Hippocampal formation (tissue), 2 donors: ENCODE results near the gene DCAF8.

Experiments
- DNase-seq, 2 donors: peaks; one replicate each; lab custom pipeline; 2025; lab: John Stamatoyannopoulos, UW

The DCAF8 gene

DNA sequence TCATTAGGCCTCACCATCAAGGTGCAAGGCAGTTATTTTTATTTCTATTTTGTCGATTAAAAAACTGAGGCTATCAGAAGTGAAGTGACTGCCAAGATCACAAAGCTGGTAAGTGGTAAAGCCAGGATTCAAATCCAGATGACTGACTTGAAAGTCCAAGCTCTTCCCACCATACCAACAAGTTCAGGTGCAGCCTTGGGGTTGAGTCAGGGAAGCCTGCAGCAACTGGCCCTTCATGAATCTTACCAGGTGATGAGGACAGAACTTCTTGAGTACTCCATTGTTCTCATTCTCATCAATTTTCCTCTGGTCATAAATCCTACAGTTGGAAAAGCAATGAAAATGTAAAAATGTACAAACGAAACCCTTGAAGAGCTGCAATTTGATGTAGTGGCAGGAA is 37.0 kb downstream of the DCAF8 start:
- no peak for DNase-seq

DNA sequence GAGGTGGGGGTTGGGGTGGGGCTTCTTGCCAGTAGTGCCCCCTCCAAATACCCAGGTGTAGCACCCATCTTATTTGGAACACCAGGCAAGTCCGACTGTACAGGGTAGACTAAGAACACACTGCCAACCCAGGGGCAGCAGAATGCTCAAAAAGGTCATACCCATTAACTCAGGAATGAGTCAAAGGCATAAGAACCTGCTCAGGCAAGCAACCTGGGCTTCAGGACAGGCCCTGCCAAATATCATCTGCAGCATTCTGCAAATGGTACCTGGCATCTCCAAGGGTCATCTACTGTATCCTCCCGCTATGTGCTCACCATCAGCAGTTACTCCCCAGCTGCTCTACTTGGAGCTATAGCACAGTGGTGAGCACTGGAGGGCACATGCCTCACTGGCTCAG is 37.7 kb downstream of the DCAF8 start:
- DNase-seq = no peak

DNA sequence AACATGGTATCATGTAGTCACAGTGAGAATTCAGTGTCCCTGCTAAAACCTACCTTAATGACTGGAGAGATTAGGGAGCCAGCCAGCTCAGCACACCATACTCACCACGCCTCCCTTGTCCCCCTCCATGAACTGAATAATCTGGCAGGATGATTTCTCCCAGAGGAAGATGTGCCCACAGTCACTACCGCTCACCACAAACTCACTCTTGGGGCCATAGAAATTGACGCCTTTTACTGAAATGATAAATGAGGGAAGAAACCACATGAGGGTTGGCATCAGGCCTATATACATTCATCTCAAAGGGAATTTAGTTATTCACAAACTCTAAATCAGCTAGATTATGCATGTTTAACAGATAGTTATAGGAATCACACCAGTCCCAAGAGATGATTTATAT is 39.8 kb downstream of the DCAF8 start:
- no peak for DNase-seq

DNA sequence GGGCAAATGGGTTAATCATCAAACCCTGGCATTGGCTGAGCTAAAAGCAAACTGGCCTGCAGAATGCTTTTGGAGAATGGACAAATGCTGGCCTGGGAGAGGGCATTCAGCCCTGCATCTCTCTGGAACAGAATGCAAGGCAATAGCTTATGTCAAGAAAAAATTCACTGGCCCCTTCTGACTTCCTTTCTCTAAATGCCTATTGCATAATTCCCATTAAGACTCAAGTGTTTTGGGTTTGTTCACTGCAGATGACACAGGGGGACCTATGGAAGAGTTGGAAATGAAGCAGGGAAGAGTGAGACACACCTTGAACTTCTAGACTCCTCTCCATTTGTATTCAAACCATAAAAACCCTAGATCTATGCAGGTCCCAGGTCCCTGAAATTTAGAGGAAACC is 41.3 kb downstream of the DCAF8 start:
- DNase-seq = no peak

DNA sequence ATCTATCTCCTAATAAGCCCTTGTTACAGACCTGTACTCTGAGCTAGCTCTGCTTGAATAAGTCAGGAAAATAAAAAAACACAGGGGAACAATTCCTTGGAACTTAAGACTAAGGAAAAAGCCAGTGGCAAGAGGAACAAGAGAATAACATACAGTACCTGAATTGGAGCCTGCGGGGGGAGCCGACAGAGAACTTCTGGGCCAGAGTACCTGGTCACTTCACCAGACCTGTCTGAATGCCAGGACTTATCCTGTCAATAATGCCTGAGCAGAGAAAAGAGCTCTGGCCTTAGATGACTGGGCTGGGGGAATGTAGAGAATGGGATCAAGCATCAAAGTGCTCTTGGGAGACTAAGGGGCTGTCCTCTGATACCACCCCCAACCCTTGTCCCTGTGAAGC is 42.0 kb downstream of the DCAF8 start:
- no peak for DNase-seq

DNA sequence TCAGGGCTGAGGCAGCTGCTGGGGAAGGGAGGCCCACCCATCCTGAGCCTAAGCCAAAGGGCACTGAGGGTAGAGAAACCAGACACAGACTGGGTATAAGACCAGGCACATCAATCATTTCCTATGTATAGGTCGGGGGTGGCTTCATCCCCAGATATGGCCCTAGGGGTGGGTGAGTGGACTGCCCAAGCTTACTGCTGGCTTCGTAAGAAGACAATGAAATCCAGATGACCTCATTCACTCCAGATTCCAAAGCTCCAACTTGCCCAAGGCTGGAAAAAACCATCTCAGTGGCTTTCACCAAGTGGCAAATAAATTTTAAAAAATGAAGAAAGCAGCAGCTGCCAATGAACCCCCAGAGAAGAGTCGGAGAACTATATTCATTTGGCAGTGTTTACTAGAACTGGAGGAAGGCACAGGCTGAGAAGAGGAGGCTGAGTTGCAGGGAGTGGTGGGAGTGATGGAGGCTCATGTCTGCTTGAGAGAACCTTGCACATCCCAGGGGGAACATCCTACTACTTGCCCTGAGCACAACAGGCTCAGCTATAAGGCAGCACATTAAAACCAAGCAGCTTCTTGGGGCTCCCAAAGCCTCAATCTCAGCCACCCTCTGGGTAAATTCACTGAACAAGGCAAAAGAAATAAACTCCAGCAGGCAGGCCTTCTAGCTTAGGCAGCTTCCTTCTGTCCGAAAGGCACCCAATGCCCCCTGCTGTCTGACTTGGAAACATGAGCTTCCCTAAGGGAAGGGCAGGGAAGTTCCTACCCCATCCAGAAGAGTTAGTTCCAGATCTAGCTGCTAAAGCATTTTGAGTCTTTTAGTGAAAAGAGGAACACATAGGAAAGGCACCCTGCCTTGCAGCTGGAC is 43.1 kb downstream of the DCAF8 start:
- DNase-seq = peak; percentile 63 to 84

DNA sequence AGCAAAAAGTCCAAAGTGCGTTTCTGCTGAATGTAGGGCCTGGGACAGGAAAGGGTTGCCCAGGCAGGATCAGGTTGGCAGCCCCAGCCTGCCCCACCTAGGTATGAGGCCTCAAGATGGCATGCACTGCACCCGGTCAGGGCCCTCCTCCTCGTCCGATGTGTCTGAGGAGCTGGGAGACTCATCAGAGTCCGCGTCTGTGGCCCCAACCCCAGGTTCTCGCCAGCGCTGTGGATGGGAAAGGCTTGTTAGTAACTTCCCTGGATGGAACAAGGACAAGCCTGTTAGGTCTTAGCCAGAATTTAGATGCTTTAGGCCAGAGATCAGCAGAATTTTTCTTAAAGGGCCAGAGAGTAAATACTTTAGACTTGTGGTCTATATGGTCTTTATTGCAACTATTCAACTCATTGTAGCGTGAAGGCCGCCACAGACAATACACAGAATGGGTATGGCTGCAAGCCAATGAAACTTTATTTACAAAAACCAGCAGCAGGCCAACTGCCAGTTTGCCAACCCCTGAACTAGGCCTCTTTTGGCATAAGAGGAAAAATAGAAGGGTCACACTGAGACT is 44.8 kb downstream of the DCAF8 start:
- DNase-seq = no peak

DNA sequence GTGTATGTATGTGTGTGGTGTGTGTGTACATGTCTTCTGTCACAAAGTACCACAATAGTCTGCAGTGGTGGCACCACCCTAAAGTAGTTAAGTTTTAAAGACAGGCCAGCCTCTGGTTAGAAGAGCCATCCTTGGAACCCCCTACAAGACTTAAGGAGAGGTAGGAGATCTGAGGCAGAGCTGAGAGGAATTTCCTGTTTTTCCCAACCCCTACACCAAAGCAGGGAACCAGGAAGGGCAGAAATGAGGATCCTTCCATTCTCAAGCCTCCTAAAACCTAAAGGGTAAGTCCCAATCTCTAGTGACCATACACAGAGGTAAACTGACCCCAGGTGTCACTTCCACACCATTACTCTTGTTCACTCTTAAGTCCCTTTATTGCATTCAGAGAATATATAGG is 46.0 kb downstream of the DCAF8 start:
- DNase-seq = no peak

DNA sequence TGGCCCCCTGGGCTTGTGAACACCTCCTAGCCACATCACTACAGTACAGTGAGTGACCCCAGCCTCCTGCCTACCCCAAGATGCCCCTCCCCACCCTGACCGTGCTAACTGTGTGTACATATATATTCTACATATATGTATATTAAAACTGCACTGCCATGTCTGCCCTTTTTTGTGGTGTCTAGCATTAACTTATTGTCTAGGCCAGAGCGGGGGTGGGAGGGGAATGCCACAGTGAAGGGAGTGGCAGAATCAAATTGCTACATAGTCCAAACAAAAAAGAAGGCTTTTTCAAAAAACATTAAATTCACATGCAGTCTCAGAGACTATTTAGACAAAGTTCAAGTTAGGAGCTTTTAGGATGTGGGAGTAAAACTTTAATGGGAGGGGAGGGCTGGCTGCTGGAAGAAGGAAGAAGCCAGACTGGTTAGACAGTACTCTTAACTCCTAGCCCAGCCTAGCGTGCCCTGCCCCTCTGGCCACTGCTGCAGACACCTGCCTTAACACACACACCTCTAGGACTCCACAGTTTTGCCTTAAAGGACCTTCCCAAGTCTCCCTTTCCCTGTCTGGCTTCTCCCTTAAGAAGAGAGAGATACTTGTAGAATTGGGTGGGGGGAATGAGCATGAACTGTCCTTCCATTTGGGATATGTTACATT is 47.7 kb downstream of the DCAF8 start:
- DNase-seq = no peak

DNA sequence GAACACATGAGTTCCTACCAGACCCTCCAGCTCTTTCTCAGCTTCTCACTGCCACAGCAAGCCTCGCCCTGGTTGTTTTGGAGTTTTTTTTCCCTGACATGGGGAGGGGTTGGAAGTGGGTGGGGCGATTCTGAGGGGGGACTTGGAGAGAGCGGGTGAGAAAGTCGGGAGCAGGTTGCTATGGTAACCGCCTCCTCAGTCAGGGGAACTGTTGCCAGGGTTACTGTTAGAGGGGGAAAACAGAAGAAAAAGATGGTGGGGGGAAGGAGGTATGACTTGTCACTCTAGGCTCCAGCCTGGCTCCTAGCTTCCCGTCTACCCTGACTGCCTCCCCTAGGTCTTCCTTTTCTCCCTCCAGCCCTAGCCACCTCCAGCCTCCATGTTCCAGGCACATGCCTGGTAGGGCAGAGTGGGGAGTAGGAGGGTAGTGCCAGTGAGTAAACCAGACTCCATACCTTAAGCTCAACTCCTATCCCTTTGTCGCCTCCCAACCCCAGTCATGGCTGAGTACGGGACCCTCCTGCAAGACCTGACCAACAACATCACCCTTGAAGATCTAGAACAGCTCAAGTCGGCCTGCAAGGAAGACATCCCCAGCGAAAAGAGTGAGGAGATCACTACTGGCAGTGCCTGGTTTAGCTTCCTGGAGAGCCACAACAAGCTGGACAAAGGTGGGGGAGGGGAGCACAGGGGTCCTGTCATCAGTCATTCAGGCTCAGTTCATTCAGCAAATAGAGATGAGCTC is 51.1 kb downstream of the DCAF8 start:
- DNase-seq = peak; percentile 24 to 67

DNA sequence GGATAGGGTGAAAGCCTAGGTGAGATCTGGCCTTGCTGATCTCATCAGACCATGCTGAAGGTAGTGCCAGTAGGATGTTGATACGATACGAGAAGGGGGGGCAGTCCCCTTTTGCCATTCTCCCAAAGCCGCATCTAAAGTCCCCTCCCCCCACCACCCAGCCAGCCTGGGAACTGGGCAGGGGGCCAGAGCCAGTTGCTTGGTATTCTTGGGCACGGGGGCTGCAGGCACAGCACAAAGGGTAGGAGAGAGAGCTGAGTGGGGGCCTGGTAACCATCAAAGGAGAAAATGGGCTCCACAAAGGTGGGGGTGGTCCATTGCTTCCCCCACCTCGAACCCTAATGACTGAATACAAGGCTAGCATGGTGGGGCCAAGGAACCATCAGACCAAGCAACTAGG is 51.8 kb downstream of the DCAF8 start:
- DNase-seq = peak in 1 of 2 donors; percentile 24

DNA sequence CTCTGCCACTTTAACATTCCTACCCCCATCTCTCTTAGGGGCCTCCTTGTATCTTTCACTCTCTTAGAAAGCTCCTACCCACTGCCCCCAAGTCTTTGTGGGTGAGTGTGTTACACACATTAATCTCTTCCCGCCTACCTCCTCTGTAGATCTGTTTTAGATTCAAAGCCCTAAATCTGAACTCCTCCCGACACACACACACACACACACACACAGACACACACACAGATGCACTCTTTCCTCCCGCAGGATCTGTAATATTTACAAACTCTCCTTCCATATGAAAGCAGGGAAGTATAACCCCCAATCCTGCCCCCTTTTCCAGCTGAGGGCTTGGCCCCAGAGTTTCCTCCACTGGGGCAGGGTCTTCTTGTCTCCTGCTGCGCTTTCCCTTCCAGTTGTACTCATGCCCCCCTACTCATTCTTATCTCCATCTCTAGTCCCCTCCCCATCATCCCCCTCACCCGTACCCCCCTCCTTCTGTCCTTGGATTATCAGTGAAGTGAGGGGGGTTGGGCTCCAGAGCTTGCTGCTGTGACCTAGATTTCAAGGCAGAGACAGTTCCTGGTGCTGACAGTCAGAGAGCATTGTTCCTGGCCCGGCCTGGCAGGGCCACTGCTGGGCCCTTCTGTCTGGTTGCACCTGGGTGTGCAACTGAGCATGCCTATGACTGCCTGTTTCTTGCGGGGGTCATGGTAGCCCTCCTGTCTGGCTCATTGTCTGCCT is 52.9 kb downstream of the DCAF8 start:
- DNase-seq = peak in 1 of 2 donors; percentile 20

DNA sequence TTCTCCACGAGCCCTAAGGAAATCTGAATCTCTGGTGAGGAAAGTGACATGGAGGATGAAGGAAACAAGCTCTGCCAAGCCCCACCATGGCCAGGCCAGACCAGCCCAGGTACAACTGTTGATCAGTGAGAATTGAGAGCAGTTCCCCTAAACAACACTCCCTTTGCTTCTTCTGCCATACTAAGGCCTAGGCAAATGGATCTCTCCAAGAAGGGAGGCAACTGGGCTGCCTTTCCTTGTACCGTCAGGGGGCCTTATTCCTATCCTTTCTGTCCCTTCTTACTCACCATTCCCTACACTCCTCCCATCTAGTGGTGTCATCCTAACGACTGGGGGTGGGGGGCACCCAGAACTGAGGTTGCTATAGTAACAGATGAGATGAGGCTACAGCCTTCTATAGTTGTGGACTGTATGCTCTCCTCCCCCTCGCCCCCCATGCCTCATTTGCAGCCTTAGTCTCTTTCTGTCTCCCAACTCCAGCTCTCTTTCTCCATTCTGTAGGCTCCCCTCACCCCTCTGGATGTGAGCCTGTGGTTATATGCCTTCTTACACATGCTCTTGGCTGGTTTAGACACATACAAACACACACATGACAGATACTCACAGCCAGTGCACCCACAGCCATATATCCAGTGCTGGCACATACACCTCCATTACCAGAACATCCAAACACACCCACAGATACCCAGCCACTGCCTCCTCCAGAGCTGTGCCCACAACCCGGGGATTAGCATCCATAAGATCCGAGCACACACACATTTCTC is 53.6 kb downstream of the DCAF8 start:
- DNase-seq = no peak

DNA sequence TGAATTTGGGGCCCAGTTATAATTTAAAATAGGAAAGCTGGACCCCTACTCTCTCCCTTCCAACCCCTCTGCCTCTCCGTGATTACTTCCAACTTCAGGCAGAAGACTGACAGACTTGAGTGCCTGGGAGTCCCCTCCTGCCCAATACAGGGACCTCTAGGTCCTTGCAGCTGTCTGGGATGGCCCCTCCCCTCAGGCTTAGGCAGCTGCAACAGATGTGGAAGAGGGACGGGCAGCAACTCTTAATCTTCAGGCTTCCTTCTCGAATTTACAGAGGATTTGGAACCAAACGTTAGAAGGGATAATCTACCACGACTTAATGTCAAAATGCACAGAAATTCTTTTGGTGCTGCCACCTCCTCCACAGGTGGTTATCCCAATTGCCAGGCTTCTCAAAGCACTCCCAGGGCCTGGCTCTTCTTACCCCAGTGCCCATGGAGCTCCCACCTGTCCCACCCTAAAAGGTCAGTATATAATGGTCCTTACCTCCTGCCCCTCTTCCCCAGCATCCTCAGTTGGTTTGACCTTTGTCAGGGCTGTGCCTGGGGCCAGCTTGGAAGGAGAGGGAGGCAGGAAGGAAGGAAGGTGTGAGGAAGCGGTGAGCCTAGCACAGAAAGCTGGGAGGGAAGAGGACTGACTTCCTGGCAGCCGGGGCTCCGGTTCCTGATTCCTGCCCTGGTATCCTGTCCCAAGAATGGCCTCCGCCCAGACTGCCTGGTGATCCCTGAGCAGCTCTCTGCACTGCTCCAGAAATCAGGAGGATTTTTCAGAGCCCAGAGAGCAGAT is 54.4 kb downstream of the DCAF8 start:
- DNase-seq = no peak

DNA sequence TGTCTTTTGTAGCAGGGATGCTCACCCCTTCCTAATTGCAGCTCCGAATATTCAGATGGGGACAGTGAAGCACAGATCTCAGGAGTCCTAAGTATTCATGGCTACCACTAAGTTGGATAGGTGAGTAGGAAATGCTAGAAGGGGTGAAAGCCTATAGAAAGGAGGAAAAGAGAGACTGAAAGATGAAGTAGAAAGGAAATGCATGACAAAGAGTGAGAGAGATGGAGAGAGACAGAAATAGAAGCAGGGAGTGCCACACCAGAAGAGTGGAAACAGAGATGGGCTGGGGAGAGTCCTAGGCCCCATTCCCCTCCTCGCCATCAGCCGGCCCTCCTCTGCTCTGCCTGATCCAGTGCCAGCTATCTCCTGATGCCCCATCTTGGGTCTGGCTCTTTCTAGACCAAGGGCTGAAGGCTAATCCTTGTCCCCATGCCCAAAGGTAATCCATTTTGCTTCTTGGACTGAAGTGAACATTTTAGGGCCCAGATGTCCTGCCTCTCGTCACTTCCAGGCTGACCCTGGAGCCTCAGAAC is 55.2 kb downstream of the DCAF8 start:
- no peak for DNase-seq

DNA sequence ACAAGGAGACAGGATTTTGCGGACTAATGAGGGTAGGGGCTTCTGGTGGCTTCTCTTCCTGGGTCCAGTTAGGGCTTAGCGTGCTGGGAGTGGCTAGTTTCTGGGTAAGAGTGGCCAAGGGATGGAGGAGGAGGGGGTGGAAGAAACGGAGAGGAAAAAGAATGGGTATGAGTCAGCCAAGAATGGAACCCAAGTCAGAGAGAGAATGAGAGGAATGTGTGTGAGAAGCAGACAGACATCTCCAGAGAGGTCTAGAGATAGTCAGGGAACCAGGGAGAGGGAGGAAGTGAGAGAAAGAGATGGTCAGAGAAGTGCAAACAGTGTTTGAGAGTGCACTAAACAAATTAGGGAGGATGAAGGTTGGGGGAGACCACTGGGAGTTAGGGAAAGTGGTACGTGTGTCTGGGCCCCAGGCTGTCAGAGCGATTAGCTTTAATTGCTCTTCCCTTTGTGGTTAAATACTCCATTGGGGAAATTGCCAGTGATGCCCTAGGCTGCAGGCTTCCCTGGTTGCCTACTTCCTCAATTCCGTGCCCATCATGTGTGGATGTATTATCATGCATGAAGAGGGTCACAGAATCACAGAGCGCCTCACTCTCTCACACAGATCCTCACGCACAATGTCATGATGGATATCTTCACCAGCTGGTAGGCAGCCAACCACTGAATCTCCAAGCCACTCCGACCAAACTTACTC is 55.8 kb downstream of the DCAF8 start:
- DNase-seq = no peak

DNA sequence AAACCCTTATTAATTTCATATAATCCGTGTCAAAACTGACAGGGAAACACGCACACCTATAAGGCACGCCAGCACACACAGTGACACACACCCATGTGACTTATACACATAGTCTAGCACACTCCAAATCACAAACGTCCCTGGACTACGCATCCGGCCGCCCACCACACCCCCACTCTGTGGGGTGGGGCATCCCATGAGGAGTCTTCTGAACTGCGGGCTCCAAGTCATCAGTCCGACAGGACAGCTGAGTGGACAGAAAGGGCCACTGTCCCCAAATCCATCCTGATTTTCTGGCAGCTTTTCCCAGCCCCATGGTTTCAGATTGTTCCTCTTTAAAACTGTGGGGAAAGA is 56.3 kb downstream of the DCAF8 start:
- no peak for DNase-seq

DNA sequence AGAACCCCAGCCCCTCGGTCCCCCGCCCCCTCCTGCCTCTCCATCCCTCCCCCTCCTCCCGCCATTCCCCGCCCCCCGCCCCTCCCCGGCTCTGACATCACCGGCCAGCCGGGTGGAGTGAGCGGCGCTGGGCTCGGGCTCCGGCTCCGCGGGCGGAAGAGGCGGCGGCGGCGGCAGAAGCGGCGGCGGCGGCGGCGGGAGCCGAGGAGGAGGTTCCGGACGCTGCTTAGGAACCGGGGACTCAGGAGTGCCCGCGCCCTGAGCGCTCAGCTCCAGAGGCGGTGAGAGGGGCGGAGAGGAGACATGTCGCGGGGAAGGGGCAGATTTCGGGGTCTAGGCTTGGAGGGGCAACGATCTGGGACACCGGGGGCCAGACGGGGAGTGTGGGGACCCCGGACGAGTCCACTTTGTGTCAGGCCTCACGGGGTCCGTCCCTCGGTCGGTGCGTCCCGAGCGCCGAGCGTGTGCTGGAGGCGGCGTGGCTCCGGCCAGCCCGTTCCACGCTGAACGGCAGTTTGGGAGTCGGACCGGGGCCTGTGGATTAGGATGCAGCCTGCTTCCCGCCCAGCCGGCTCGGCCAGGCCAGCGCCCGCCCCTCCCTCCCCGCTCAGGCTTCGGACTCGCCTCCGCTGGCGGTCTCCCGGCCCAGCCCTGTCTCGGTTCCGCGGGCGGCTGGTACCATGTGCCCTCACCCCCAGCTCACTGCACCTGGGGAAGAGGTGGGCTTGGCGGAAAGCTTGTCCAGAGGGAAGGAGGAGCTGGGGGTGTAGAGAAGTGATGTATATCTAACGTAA is 56.9 kb downstream of the DCAF8 start, which contains the start of gene PEA15:
Gene PEA15 (plus strand): TSS at position 143 of the 794 bp plus-strand sequence. CDS start 6,161 bp downstream, outside the sequence.
- DNase-seq = peak; percentile 64 to 77
